ENCODE measurements around the gene SFI1.
"Not testable (repeated sequence)": the region's sequence is repeated elsewhere in the genome, so short reads cannot be mapped to it uniquely, and the experiment has no call there.

The SFI1 gene

GRCh38 chr22:31492151-31492550 is 4.2 kb upstream of the SFI1 start:
- peaks cover 39% of the 10 kb centered on the region for H3K79me2 ChIP-seq (ENCODE audit: insufficient read depth, low read length)
- H2AFZ ChIP-seq (ENCODE audit: low read length) = no peak overlapping the region
- no peaks in the 10 kb centered on the region for H3K9me2 ChIP-seq (replicated peaks; ENCODE audit: low read depth, low read length)
- no peaks in the 10 kb centered on the region for H3K9me3 ChIP-seq (ENCODE audit: insufficient read depth, low read depth, low read length)
- H3K4me2 ChIP-seq (ENCODE audit: low read depth, low read length, poor library complexity, severe bottlenecking) = no peak overlapping the region
- H4K20me1 ChIP-seq (ENCODE audit: insufficient read depth, low read length, poor library complexity, severe bottlenecking) = peaks cover 19% of the 10 kb centered on the region
- no peak overlapping the region for H3K4me3 ChIP-seq (ENCODE audit: low read length, poor library complexity, severe bottlenecking)
- peaks cover 26% of the 10 kb centered on the region for H3K4me1 ChIP-seq (ENCODE audit: insufficient read depth, low read length, poor library complexity, severe bottlenecking)
- H3K36me3 ChIP-seq (ENCODE audit: insufficient read depth, low read length) = no peaks in the 10 kb centered on the region
- TF ChIP-seq EZH2phosphoT487 (IDR thresholded peaks at IDR 0.05; ENCODE audit: borderline replicate concordance) (no peak), CTCF (conservative IDR thresholded peaks at IDR 0.05; ENCODE audit: low read length) (no peak)
- H3F3A ChIP-seq (ENCODE audit: low read depth) = peaks cover 4% of the 10 kb centered on the region; the same call in 1 of the 2 replicates
- H3K9ac ChIP-seq (ENCODE audit: low read depth, low read length, poor library complexity, severe bottlenecking) = no peak overlapping the region
- H3K27me3 ChIP-seq (ENCODE audit: insufficient read depth, low read length, poor library complexity, severe bottlenecking) = no peaks in the 10 kb centered on the region

- Histone ChIP-seq H3K4me1 (ENCODE audit: insufficient read depth, low read length, poor library complexity, severe bottlenecking) (peaks cover 18% of the 10 kb centered on the region), H3K79me2 (ENCODE audit: insufficient read depth, low read length) (peaks cover 37% of the 10 kb centered on the region)
- not testable (repeated sequence) for H3K9me2 ChIP-seq (replicated peaks; ENCODE audit: low read depth, low read length); H3F3A ChIP-seq (ENCODE audit: low read depth); H3K27me3 ChIP-seq (ENCODE audit: insufficient read depth, low read length, poor library complexity, severe bottlenecking); H3K4me2 ChIP-seq (ENCODE audit: low read depth, low read length, poor library complexity, severe bottlenecking); H3K9me3 ChIP-seq (ENCODE audit: insufficient read depth, low read depth, low read length); H3K36me3 ChIP-seq (ENCODE audit: insufficient read depth, low read length); H2AFZ ChIP-seq (ENCODE audit: low read length); H4K20me1 ChIP-seq (ENCODE audit: insufficient read depth, low read length, poor library complexity, severe bottlenecking); H3K4me3 ChIP-seq (ENCODE audit: low read length, poor library complexity, severe bottlenecking); H3K9ac ChIP-seq (ENCODE audit: low read depth, low read length, poor library complexity, severe bottlenecking)
Measured at GRCh38 chr22:31493355-31493754, 3.0 kb upstream of the SFI1 start.

GRCh38 chr22:31495343-31495742 is 993 bp upstream of the SFI1 start:
- Histone ChIP-seq H3F3A (ENCODE audit: low read depth) (peaks cover 2% of the 10 kb centered on the region; the same call in 1 of the 2 replicates), H3K36me3 (ENCODE audit: insufficient read depth, low read length) (no peaks in the 10 kb centered on the region), H3K9ac (ENCODE audit: low read depth, low read length, poor library complexity, severe bottlenecking) (peak overlapping the region; percentile 71), H4K20me1 (ENCODE audit: insufficient read depth, low read length, poor library complexity, severe bottlenecking) (no peaks in the 10 kb centered on the region), H3K9me2 (replicated peaks; ENCODE audit: low read depth, low read length) (no peaks in the 10 kb centered on the region), H3K79me2 (ENCODE audit: insufficient read depth, low read length) (peaks cover 41% of the 10 kb centered on the region), H2AFZ (ENCODE audit: low read length) (peak overlapping the region; percentile 94), H3K9me3 (ENCODE audit: insufficient read depth, low read depth, low read length) (no peaks in the 10 kb centered on the region), H3K4me1 (ENCODE audit: insufficient read depth, low read length, poor library complexity, severe bottlenecking) (peaks cover 14% of the 10 kb centered on the region), H3K4me3 (ENCODE audit: low read length, poor library complexity, severe bottlenecking) (peak overlapping the region; percentile 83), H3K27me3 (ENCODE audit: insufficient read depth, low read length, poor library complexity, severe bottlenecking) (no peaks in the 10 kb centered on the region), H3K4me2 (ENCODE audit: low read depth, low read length, poor library complexity, severe bottlenecking) (peak overlapping the region; percentile 92)
- TF ChIP-seq CTCF (conservative IDR thresholded peaks at IDR 0.05; ENCODE audit: low read length) (no peak), EZH2phosphoT487 (IDR thresholded peaks at IDR 0.05; ENCODE audit: borderline replicate concordance) (no peak)

- Histone ChIP-seq H3K9ac (ENCODE audit: low read depth, low read length, poor library complexity, severe bottlenecking) (peak overlapping the region; percentile 71), H3K4me1 (ENCODE audit: insufficient read depth, low read length, poor library complexity, severe bottlenecking) (peaks cover 7% of the 10 kb centered on the region), H3K79me2 (ENCODE audit: insufficient read depth, low read length) (peaks cover 33% of the 10 kb centered on the region), H4K20me1 (ENCODE audit: insufficient read depth, low read length, poor library complexity, severe bottlenecking) (no peaks in the 10 kb centered on the region), H3K4me3 (ENCODE audit: low read length, poor library complexity, severe bottlenecking) (peak overlapping the region; percentile 83), H3K9me2 (replicated peaks; ENCODE audit: low read depth, low read length) (no peaks in the 10 kb centered on the region), H3K4me2 (ENCODE audit: low read depth, low read length, poor library complexity, severe bottlenecking) (peak overlapping the region; percentile 92), H3K27me3 (ENCODE audit: insufficient read depth, low read length, poor library complexity, severe bottlenecking) (no peaks in the 10 kb centered on the region), H3K9me3 (ENCODE audit: insufficient read depth, low read depth, low read length) (no peaks in the 10 kb centered on the region), H2AFZ (ENCODE audit: low read length) (peak overlapping the region; percentile 94), H3F3A (ENCODE audit: low read depth) (no peaks in the 10 kb centered on the region), H3K36me3 (ENCODE audit: insufficient read depth, low read length) (no peaks in the 10 kb centered on the region)
- TF ChIP-seq CTCF (conservative IDR thresholded peaks at IDR 0.05; ENCODE audit: low read length) (no peak), EZH2phosphoT487 (IDR thresholded peaks at IDR 0.05; ENCODE audit: borderline replicate concordance) (no peak)
Measured at GRCh38 chr22:31496735-31497146, 405 bp downstream of the SFI1 start.

All from Loucy (cell line).